WTC11 (cell line): ENCODE measurements around the gene SLC38A11. TPM values are rescaled to one million over a fixed set of nuclear protein-coding genes. Genes with fewer than 3 reads are reported as not detected.

Experiments
- ATAC-seq: fragments of 200-7000 bp; cut with Tn5 transposase; 2 replicates; pipeline ENCODE4 v1.10.0; 2021; ENCODE audit warnings: mild to moderate bottlenecking, moderate library complexity
- CTCF ChIA-PET: fragments of 300-600 bp; sonication (Branson Sonifier 250); formaldehyde crosslinking; loops from one replicate; lab custom pipeline; 2021; ENCODE audit warnings: antibody characterized with exemption; lab: Charles Lee
- POLR2A ChIA-PET: fragments of 350-600 bp; sonication (Branson Sonifier 250); formaldehyde crosslinking; loops from one replicate; lab custom pipeline; 2021; ENCODE audit warnings: antibody characterized with exemption; lab: Charles Lee
- DNase-seq: peaks from one replicate; pipeline ENCODE4 v3.0.0; 2021; ENCODE audit warnings: low spot score
- H3K27ac Mint-ChIP-seq: 2 replicates; pipeline ENCODE4 v1.8.0; 2021; ENCODE audit warnings: mixed read lengths
- H3K27me3 Mint-ChIP-seq: 2 replicates; pipeline ENCODE4 v1.8.0; 2021; ENCODE audit warnings: low read depth, mild to moderate bottlenecking, moderate library complexity, mixed read lengths
- H3K36me3 Mint-ChIP-seq: 2 replicates; pipeline ENCODE4 v1.8.0; 2021; ENCODE audit warnings: mixed read lengths
- H3K4me1 Mint-ChIP-seq: 2 replicates; pipeline ENCODE4 v1.8.0; 2022; ENCODE audit warnings: mixed read lengths
- H3K4me3 Mint-ChIP-seq: 2 replicates; pipeline ENCODE4 v1.8.0; 2021; ENCODE audit warnings: mild to moderate bottlenecking, moderate library complexity, mixed read lengths
- H3K9me3 Mint-ChIP-seq: 2 replicates; pipeline ENCODE4 v1.8.0; 2021; ENCODE audit warnings: mixed read lengths
- CTCF ChIP-seq: fragments of 200-600 bp; IDR thresholded peaks from 2 replicates; pipeline ENCODE4 v1.8.0; 2022; ENCODE audit warnings: antibody characterized with exemption
- HMGA2 ChIP-seq: fragments of 250-450 bp; sonication (Bioruptor Pico); IDR thresholded peaks from 2 replicates; pipeline ENCODE4 v1.4.0; 2021; ENCODE audit warnings: mild to moderate bottlenecking, moderate library complexity
- IRF2 ChIP-seq: sonication (generic); formaldehyde crosslinking; IDR thresholded peaks from 2 replicates; pipeline ENCODE4 v1.8.0; 2022; ENCODE audit warnings: low read depth, missing genetic modification reagents, borderline replicate concordance
- RELA ChIP-seq: sonication (generic); formaldehyde crosslinking; IDR thresholded peaks from 2 replicates; pipeline ENCODE4 v1.8.1; 2022; ENCODE audit warnings: missing genetic modification reagents, mild to moderate bottlenecking, borderline replicate concordance
- USF2 ChIP-seq: sonication (generic); formaldehyde crosslinking; IDR thresholded peaks from 2 replicates; pipeline ENCODE4 v1.8.1; 2023; ENCODE audit warnings: mild to moderate bottlenecking, missing genetic modification reagents, moderate library complexity
- ZNF219 ChIP-seq: sonication (generic); formaldehyde crosslinking; IDR thresholded peaks from 2 replicates; pipeline ENCODE4 v1.8.0; 2023; ENCODE audit warnings: missing genetic modification reagents, mild to moderate bottlenecking, borderline replicate concordance
- ZNF416 ChIP-seq: fragments of 250-450 bp; sonication (Bioruptor Pico); IDR thresholded peaks from 2 replicates; pipeline ENCODE4 v1.9.0; 2021; ENCODE audit warnings: mild to moderate bottlenecking, inconsistent platforms
- total RNA-seq: library from RNA; stranded (reverse); gene quantifications from 3 replicates; pipeline ENCODE4 v1.2.3, GENCODE V29; 2021
- TF ChIP-seq, protein P1 (sequence below): fragments of 250-450 bp; sonication (Bioruptor Pico); IDR thresholded peaks from 2 replicates; pipeline ENCODE4 v1.9.0; 2021; ENCODE audit warnings: mild to moderate bottlenecking, borderline replicate concordance
- TF ChIP-seq, protein P2 (sequence below): fragments of 250-450 bp; sonication (Bioruptor Pico); IDR thresholded peaks from 2 replicates; pipeline ENCODE4 v1.8.0; 2021; ENCODE audit warnings: mild to moderate bottlenecking
- TF ChIP-seq, protein P3 (sequence below): sonication (generic); formaldehyde crosslinking; IDR thresholded peaks from 2 replicates; pipeline ENCODE4 v1.8.1; 2023; ENCODE audit warnings: mild to moderate bottlenecking, missing genetic modification reagents, moderate library complexity
- TF ChIP-seq, protein P4 (sequence below): sonication (generic); formaldehyde crosslinking; IDR thresholded peaks from 2 replicates; pipeline ENCODE4 v1.8.1; 2023; ENCODE audit warnings: mild to moderate bottlenecking, missing genetic modification reagents, borderline replicate concordance

Gene SLC38A11
- total RNA-seq, 1 experiment from 2014 or later: not detected

GRCh38 chr2:164974221-164974620, 18.9 kb upstream of the SLC38A11 start (continued):
- no peak for TF ChIP-seq RELA (CRISPR knock-in tag)
- no peak for TF ChIP-seq HMGA2 (CRISPR knock-in tag)
- TF ChIP-seq, protein P1, sequence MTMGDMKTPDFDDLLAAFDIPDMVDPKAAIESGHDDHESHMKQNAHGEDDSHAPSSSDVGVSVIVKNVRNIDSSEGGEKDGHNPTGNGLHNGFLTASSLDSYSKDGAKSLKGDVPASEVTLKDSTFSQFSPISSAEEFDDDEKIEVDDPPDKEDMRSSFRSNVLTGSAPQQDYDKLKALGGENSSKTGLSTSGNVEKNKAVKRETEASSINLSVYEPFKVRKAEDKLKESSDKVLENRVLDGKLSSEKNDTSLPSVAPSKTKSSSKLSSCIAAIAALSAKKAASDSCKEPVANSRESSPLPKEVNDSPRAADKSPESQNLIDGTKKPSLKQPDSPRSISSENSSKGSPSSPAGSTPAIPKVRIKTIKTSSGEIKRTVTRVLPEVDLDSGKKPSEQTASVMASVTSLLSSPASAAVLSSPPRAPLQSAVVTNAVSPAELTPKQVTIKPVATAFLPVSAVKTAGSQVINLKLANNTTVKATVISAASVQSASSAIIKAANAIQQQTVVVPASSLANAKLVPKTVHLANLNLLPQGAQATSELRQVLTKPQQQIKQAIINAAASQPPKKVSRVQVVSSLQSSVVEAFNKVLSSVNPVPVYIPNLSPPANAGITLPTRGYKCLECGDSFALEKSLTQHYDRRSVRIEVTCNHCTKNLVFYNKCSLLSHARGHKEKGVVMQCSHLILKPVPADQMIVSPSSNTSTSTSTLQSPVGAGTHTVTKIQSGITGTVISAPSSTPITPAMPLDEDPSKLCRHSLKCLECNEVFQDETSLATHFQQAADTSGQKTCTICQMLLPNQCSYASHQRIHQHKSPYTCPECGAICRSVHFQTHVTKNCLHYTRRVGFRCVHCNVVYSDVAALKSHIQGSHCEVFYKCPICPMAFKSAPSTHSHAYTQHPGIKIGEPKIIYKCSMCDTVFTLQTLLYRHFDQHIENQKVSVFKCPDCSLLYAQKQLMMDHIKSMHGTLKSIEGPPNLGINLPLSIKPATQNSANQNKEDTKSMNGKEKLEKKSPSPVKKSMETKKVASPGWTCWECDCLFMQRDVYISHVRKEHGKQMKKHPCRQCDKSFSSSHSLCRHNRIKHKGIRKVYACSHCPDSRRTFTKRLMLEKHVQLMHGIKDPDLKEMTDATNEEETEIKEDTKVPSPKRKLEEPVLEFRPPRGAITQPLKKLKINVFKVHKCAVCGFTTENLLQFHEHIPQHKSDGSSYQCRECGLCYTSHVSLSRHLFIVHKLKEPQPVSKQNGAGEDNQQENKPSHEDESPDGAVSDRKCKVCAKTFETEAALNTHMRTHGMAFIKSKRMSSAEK: no peak
- no peak for TF ChIP-seq ZNF219
- TF ChIP-seq, protein P2, sequence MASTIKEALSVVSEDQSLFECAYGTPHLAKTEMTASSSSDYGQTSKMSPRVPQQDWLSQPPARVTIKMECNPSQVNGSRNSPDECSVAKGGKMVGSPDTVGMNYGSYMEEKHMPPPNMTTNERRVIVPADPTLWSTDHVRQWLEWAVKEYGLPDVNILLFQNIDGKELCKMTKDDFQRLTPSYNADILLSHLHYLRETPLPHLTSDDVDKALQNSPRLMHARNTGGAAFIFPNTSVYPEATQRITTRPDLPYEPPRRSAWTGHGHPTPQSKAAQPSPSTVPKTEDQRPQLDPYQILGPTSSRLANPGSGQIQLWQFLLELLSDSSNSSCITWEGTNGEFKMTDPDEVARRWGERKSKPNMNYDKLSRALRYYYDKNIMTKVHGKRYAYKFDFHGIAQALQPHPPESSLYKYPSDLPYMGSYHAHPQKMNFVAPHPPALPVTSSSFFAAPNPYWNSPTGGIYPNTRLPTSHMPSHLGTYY (CRISPR knock-in tag): no peak
- TF ChIP-seq, all 79 proteins: peak for 0

GRCh38 chr2:164972216-164972615, 16.9 kb upstream of the SLC38A11 start:
- Mint-ChIP-seq H3K27me3 (no peaks in the 10 kb centered on the region), H3K9me3 (peaks cover 16% of the 10 kb centered on the region), H3K4me1 (peaks cover 8% of the 10 kb centered on the region), H3K4me3 (no peak overlapping the region), H3K27ac (no peak overlapping the region), H3K36me3 (no peaks in the 10 kb centered on the region; the same call in 1 of the 2 replicates)
- ChIA-PET CTCF (interaction anchor here (1.6 kb wide), 1 partner anchor 130 kb away, joined by 7 read pairs; the partner anchor contains the start of gene COBLL1), POLR2A (no interaction called here)
- DNase-seq: no peak
- no peak for ATAC-seq
- TF ChIP-seq IRF2 (CRISPR knock-in tag) (no peak), ZNF416 (CRISPR knock-in tag) (no peak), ZNF219 (no peak), USF2 (no peak), CTCF (no peak)
- TF ChIP-seq, protein P3, sequence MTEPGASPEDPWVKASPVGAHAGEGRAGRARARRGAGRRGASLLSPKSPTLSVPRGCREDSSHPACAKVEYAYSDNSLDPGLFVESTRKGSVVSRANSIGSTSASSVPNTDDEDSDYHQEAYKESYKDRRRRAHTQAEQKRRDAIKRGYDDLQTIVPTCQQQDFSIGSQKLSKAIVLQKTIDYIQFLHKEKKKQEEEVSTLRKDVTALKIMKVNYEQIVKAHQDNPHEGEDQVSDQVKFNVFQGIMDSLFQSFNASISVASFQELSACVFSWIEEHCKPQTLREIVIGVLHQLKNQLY (CRISPR knock-in tag): no peak
- TF ChIP-seq, protein P4, sequence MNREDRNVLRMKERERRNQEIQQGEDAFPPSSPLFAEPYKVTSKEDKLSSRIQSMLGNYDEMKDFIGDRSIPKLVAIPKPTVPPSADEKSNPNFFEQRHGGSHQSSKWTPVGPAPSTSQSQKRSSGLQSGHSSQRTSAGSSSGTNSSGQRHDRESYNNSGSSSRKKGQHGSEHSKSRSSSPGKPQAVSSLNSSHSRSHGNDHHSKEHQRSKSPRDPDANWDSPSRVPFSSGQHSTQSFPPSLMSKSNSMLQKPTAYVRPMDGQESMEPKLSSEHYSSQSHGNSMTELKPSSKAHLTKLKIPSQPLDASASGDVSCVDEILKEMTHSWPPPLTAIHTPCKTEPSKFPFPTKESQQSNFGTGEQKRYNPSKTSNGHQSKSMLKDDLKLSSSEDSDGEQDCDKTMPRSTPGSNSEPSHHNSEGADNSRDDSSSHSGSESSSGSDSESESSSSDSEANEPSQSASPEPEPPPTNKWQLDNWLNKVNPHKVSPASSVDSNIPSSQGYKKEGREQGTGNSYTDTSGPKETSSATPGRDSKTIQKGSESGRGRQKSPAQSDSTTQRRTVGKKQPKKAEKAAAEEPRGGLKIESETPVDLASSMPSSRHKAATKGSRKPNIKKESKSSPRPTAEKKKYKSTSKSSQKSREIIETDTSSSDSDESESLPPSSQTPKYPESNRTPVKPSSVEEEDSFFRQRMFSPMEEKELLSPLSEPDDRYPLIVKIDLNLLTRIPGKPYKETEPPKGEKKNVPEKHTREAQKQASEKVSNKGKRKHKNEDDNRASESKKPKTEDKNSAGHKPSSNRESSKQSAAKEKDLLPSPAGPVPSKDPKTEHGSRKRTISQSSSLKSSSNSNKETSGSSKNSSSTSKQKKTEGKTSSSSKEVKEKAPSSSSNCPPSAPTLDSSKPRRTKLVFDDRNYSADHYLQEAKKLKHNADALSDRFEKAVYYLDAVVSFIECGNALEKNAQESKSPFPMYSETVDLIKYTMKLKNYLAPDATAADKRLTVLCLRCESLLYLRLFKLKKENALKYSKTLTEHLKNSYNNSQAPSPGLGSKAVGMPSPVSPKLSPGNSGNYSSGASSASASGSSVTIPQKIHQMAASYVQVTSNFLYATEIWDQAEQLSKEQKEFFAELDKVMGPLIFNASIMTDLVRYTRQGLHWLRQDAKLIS (CRISPR knock-in tag): no peak
